Tibial nerve (tissue), 4 donors: ENCODE measurements around the gene FAM163B. TPM values are rescaled to one million over a fixed set of nuclear protein-coding genes. Genes with fewer than 3 reads are reported as not detected.

Experiments
- DNase-seq, 2 donors: peaks; one replicate each; pipeline ENCODE4 v3.0.0-alpha.2; 2019; ENCODE audit warnings: low spot score in 2 of 2
- H3K27ac ChIP-seq, 4 donors: fragments of 200-600 bp; sonication (generic) in 3 of 4; one replicate each; pipeline ENCODE4 v1.5.1; 2017 to 2019; ENCODE audit warnings: mild to moderate bottlenecking in 1 of 4
- H3K27me3 ChIP-seq, 2 donors: fragments of 200-600 bp; sonication (generic) in 1 of 2; one replicate each; pipeline versions ENCODE4 v1.5.1 to v1.6.0; 2017 to 2019
- H3K36me3 ChIP-seq, 3 donors: fragments of 200-600 bp; sonication (generic); one replicate each; pipeline ENCODE4 v1.5.1; 2018 to 2019
- H3K4me1 ChIP-seq, 4 donors: fragments of 200-600 bp; sonication (generic) in 3 of 4; one replicate each; pipeline ENCODE4 v1.5.1; 2017 to 2019
- H3K4me3 ChIP-seq, 4 donors: fragments of 200-600 bp; sonication (generic) in 3 of 4; one replicate each; pipeline ENCODE4 v1.5.1; 2017 to 2019; ENCODE audit warnings: mild to moderate bottlenecking in 1 of 4, moderate library complexity in 1 of 4
- H3K9me3 ChIP-seq, 4 donors: fragments of 200-600 bp; sonication (generic) in 3 of 4; one replicate each; pipeline ENCODE4 v1.5.1; 2017 to 2019
- CTCF ChIP-seq, 5 experiments: fragments of 200-600 bp in 3 of 5; fragments of 450-650 bp in 2 of 5; sonication (generic) in 3 of 5; IDR thresholded peaks; one replicate each; pipeline ENCODE4 v1.5.1; 2016 to 2019; ENCODE audit warnings: antibody characterized with exemption in 5 of 5, mild to moderate bottlenecking in 3 of 5, moderate library complexity in 2 of 5
- EP300 ChIP-seq, 2 donors: sonication (generic); formaldehyde crosslinking; IDR thresholded peaks; one replicate each; pipeline ENCODE4 v1.6.1; 2017; ENCODE audit warnings: antibody characterized with exemption in 2 of 2, mild to moderate bottlenecking in 1 of 2
- POLR2A ChIP-seq, 2 donors: fragments of 450-650 bp; IDR thresholded peaks; one replicate each; pipeline ENCODE4 v1.6.1; 2017; ENCODE audit warnings: antibody characterized with exemption in 2 of 2, mild to moderate bottlenecking in 2 of 2, moderate library complexity in 2 of 2
- WGBS, 2 donors: methylation state at CpG; one replicate each; pipeline ENCODE4 v1.1.5; 2018; 5-methylcytosine and 5-hydroxymethylcytosine counted together
- total RNA-seq, 4 donors: library from RNA; depleted of rRNA; stranded (reverse); fragments of >200 nt; gene quantifications; one replicate each; pipeline ENCODE4 v1.1.0, GENCODE V29; 2016

FAM163B gene
- total RNA-seq, 4 donors from 2014 or later = 0.90 to 2.2 (median 1.0) TPM; not detected in 1

GRCh38 chr9:133615186-133615585 is 6.0 kb upstream of the FAM163B start:
- DNase-seq = no peak
- no peak for TF ChIP-seq CTCF (IDR thresholded peaks at IDR 0.05)
- TF ChIP-seq EP300 (IDR thresholded peaks at IDR 0.05) = no peak
- TF ChIP-seq POLR2A (IDR thresholded peaks at IDR 0.05) = no peak
- Histone ChIP-seq H3K4me1 (peaks cover 0 to 3% (median 1%) of the 10 kb centered on the region in 4 donors), H3K9me3 (no peaks in the 10 kb centered on the region), H3K27me3 (peaks cover 0 to 76% of the 10 kb centered on the region in 2 donors), H3K4me3 (no peak overlapping the region), H3K27ac (no peak overlapping the region), H3K36me3 (no peaks in the 10 kb centered on the region)
- 30 to 50% methylated on average over 15 to 16 of the region's 16 CpGs for WGBS, 2 donors

GRCh38 chr9:133614678-133615077 is 5.5 kb upstream of the FAM163B start:
- Histone ChIP-seq H3K4me3 (no peak overlapping the region), H3K27ac (no peak overlapping the region), H3K36me3 (no peaks in the 10 kb centered on the region), H3K9me3 (no peaks in the 10 kb centered on the region), H3K4me1 (peaks cover 0 to under 1% (median 0%) of the 10 kb centered on the region in 4 donors), H3K27me3 (peaks cover 0 to 81% of the 10 kb centered on the region in 2 donors)
- DNase-seq = no peak
- TF ChIP-seq EP300 (IDR thresholded peaks at IDR 0.05) = no peak
- no peak for TF ChIP-seq CTCF (IDR thresholded peaks at IDR 0.05)
- TF ChIP-seq POLR2A (IDR thresholded peaks at IDR 0.05) = no peak
- WGBS, 2 donors = 52 to 56% methylated on average over 5 of the region's 5 CpGs

- peaks cover 0 to 83% of the 10 kb centered on the region in 2 donors for H3K27me3 ChIP-seq
- TF ChIP-seq EP300 (IDR thresholded peaks at IDR 0.05) (no peak), CTCF (IDR thresholded peaks at IDR 0.05) (no peak), POLR2A (IDR thresholded peaks at IDR 0.05) (no peak)
- WGBS, 2 donors = 60 to 61% methylated on average over 10 of the region's 10 CpGs
- H3K4me3 ChIP-seq = no peak overlapping the region
- H3K36me3 ChIP-seq = no peaks in the 10 kb centered on the region
- H3K27ac ChIP-seq = no peak overlapping the region
- no peak for DNase-seq
- H3K4me1 ChIP-seq = peaks cover 0 to under 1% (median 0%) of the 10 kb centered on the region in 4 donors
- no peaks in the 10 kb centered on the region for H3K9me3 ChIP-seq
Measured at GRCh38 chr9:133614056-133614455, 4.9 kb upstream of the FAM163B start.

- TF ChIP-seq CTCF (IDR thresholded peaks at IDR 0.05) = no peak
- TF ChIP-seq POLR2A (IDR thresholded peaks at IDR 0.05) = no peak
- no peak for TF ChIP-seq EP300 (IDR thresholded peaks at IDR 0.05)
- Histone ChIP-seq H3K27ac (no peak overlapping the region), H3K27me3 (peaks cover 0 to 87% of the 10 kb centered on the region in 2 donors), H3K4me1 (peaks cover 0 to 4% (median 0%) of the 10 kb centered on the region in 4 donors), H3K36me3 (no peaks in the 10 kb centered on the region), H3K4me3 (no peak overlapping the region), H3K9me3 (no peaks in the 10 kb centered on the region)
- DNase-seq = no peak
- 81 to 83% methylated on average over 16 of the region's 16 CpGs for WGBS, 2 donors
Measured at GRCh38 chr9:133613432-133613831, 4.2 kb upstream of the FAM163B start.

- Histone ChIP-seq H3K4me3 (no peak overlapping the region), H3K4me1 (peaks cover 0 to 4% (median 0%) of the 10 kb centered on the region in 4 donors), H3K36me3 (no peaks in the 10 kb centered on the region), H3K9me3 (no peaks in the 10 kb centered on the region), H3K27me3 (peaks cover 0 to 87% of the 10 kb centered on the region in 2 donors), H3K27ac (no peak overlapping the region)
- 71 to 73% methylated on average over 8 of the region's 8 CpGs for WGBS, 2 donors
- TF ChIP-seq CTCF (IDR thresholded peaks at IDR 0.05) (no peak), EP300 (IDR thresholded peaks at IDR 0.05) (no peak), POLR2A (IDR thresholded peaks at IDR 0.05) (no peak)
- no peak for DNase-seq
Measured at GRCh38 chr9:133612816-133613215, 3.6 kb upstream of the FAM163B start.
